Calu3 (cell line): ENCODE measurements around the gene GNPNAT1. TPM values are rescaled to one million over a fixed set of nuclear protein-coding genes. Genes with fewer than 3 reads are reported as not detected.

ENCODE experiments used
- BruUV-seq: library from RNA; stranded (reverse); fragments of 400-500 nt; replicated peaks from 2 replicates; lab custom pipeline; 2021; lab: Mats Ljungman, UMichigan
- CTCF ChIA-PET: fragments of 300-600 bp; sonication (Branson Sonifier 250); formaldehyde crosslinking; loops from one replicate; lab custom pipeline; 2022; ENCODE audit warnings: antibody characterized with exemption; lab: Charles Lee
- DNase-seq: peaks from one replicate; pipeline ENCODE4 v3.0.0; 2022
- H3K27ac Mint-ChIP-seq: one replicate; pipeline ENCODE4 v1.8.0; 2022; ENCODE audit warnings: mixed read lengths; ENCODE audit not compliant: unreplicated experiment
- H3K27me3 Mint-ChIP-seq: one replicate; pipeline ENCODE4 v1.8.0; 2022; ENCODE audit warnings: mixed read lengths; ENCODE audit not compliant: unreplicated experiment
- H3K36me3 Mint-ChIP-seq: one replicate; pipeline ENCODE4 v1.8.0; 2022; ENCODE audit warnings: mild to moderate bottlenecking, moderate library complexity, mixed read lengths; ENCODE audit not compliant: insufficient read depth, unreplicated experiment
- H3K4me1 Mint-ChIP-seq: one replicate; pipeline ENCODE4 v1.8.0; 2022; ENCODE audit warnings: mild to moderate bottlenecking, low read depth, mixed read lengths; ENCODE audit not compliant: unreplicated experiment
- H3K4me3 Mint-ChIP-seq: one replicate; pipeline ENCODE4 v1.8.0; 2022; ENCODE audit warnings: mild to moderate bottlenecking, low read depth, moderate library complexity, mixed read lengths; ENCODE audit not compliant: unreplicated experiment
- H3K9me3 Mint-ChIP-seq: one replicate; pipeline ENCODE4 v1.8.0; 2022; ENCODE audit warnings: low read depth, mixed read lengths; ENCODE audit not compliant: unreplicated experiment
- CTCF ChIP-seq: fragments of 200-600 bp; IDR thresholded peaks from one replicate; pipeline ENCODE4 v1.8.0; 2022; ENCODE audit warnings: antibody characterized with exemption; ENCODE audit not compliant: unreplicated experiment
- intact Hi-C: fragments of 100-400 bp; cut with micrococcal nuclease; formaldehyde crosslinking; loops from one replicate; pipeline ENCODE4 v1.10.0; 2022; ENCODE audit not compliant: unreplicated experiment
- total RNA-seq: library from RNA; stranded (reverse); gene quantifications from 2 replicates; pipeline ENCODE4 v1.2.3, GENCODE V29; 2022

The GNPNAT1 gene
- total RNA-seq, 1 experiment from 2014 or later, result 35.8 TPM

GRCh38 chr14:52783206-52783605 is 8.2 kb downstream of the GNPNAT1 start:
- intact Hi-C loops, result loop anchor here (10.0 kb wide), 1 partner anchor 228 kb away; the partner anchor contains the start of genes GPR137C and TXNDC16
- no peak for DNase-seq
- H3K27ac Mint-ChIP-seq, result no peak overlapping the region

GRCh38 chr14:52781629-52782028 is 9.8 kb downstream of the GNPNAT1 start:
- CTCF ChIA-PET, result interaction anchor here (0.6 kb wide), 1 partner anchor 301 kb away, joined by 3 read pairs; no protein-coding TSS in a partner anchor
- intact Hi-C loops, result loop anchor here (10.0 kb wide), 1 partner anchor 227 kb away; the partner anchor contains the start of genes GPR137C and TXNDC16
- no peak overlapping the region for H3K27ac Mint-ChIP-seq
- no peaks in the 10 kb centered on the region for H3K9me3 Mint-ChIP-seq
- BruUV-seq, result no TSS peak
- no peak for DNase-seq
- H3K4me1 Mint-ChIP-seq, result no peaks in the 10 kb centered on the region
- no peak for TF ChIP-seq CTCF
- no peaks in the 10 kb centered on the region for H3K27me3 Mint-ChIP-seq
- H3K4me3 Mint-ChIP-seq, result no peak overlapping the region
- peaks cover 4% of the 10 kb centered on the region for H3K36me3 Mint-ChIP-seq

More at GRCh38 chr14:52783206-52783605, 8.2 kb downstream of the GNPNAT1 start:
- H3K4me1 Mint-ChIP-seq, result no peaks in the 10 kb centered on the region
- TF ChIP-seq CTCF, result no peak
- no peaks in the 10 kb centered on the region for H3K27me3 Mint-ChIP-seq
- CTCF ChIA-PET, result interaction anchor here (0.6 kb wide), 1 partner anchor 29 kb away, joined by 4 read pairs; no protein-coding TSS in a partner anchor
- peaks cover 4% of the 10 kb centered on the region for H3K36me3 Mint-ChIP-seq
- H3K4me3 Mint-ChIP-seq, result no peak overlapping the region
- BruUV-seq, result no TSS peak
- no peaks in the 10 kb centered on the region for H3K9me3 Mint-ChIP-seq

GRCh38 chr14:52780893-52781292 is 10.5 kb downstream of the GNPNAT1 start:
- BruUV-seq, result no TSS peak
- Mint-ChIP-seq H3K27me3 (no peaks in the 10 kb centered on the region), H3K4me1 (no peaks in the 10 kb centered on the region), H3K27ac (no peak overlapping the region), H3K9me3 (no peaks in the 10 kb centered on the region), H3K36me3 (peaks cover 4% of the 10 kb centered on the region), H3K4me3 (no peak overlapping the region)
- CTCF ChIA-PET, result no interaction called here
- TF ChIP-seq CTCF, result no peak
- DNase-seq, result no peak
- intact Hi-C loops, result loop anchor here (10.0 kb wide), 1 partner anchor 226 kb away; the partner anchor contains the start of genes GPR137C and TXNDC16

- H3K36me3 Mint-ChIP-seq, result peaks cover 4% of the 10 kb centered on the region
- H3K27ac Mint-ChIP-seq, result no peak overlapping the region
- intact Hi-C loops, result no loop called here
- H3K4me1 Mint-ChIP-seq, result no peaks in the 10 kb centered on the region
- DNase-seq, result no peak
- no peaks in the 10 kb centered on the region for H3K9me3 Mint-ChIP-seq
- CTCF ChIA-PET, result no interaction called here
- no peaks in the 10 kb centered on the region for H3K27me3 Mint-ChIP-seq
- TF ChIP-seq CTCF, result no peak
- no TSS peak for BruUV-seq
- no peak overlapping the region for H3K4me3 Mint-ChIP-seq
Measured at GRCh38 chr14:52778702-52779101, 12.7 kb downstream of the GNPNAT1 start.
